Measurements from ENCODE around the gene RMRP. TPM values are rescaled to one million over a fixed set of nuclear protein-coding genes. Genes with fewer than 3 reads are reported as not detected.

The RMRP gene
- total and polyA plus RNA-seq, 5 donors, result 218 to 22,919 (median 20,579) TPM

DNA sequence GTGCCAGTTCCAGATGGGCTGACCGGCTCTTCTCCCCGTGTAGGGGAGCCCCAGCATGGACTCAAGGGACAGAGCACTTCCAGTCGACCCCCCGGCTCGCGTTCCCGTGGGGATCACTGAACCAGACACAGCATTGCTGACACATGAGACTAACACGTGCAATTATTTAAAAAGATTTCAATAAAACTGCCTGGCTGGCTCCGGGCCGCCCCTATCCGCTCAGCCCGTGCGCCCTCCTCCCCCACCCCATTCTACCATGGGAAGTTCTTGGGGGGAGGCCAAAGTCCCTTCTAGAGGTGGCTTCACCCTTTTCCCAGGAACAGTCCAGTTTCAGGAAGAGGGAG lies 48.0 kb downstream of the RMRP start:
- H3K27me3 ChIP-seq (ENCODE audit: control insufficient read depth, insufficient read depth), result no peaks in the 10 kb centered on the region
- intact Hi-C loops (cut with DNase I), result no loop called here
- H3K9me3 ChIP-seq (ENCODE audit: control insufficient read depth, low read length), result no peaks in the 10 kb centered on the region
- no peak for DNase-seq
- 81% methylated on average over 13 of the region's 13 CpGs for WGBS
- peaks cover 3% of the 10 kb centered on the region for H3K4me1 ChIP-seq (ENCODE audit: control insufficient read depth, insufficient read depth, low read length)
- H3K4me3 ChIP-seq (ENCODE audit: low read length), result no peak overlapping the region
- H3K27ac ChIP-seq (ENCODE audit: low read length), result no peak overlapping the region
- ATAC-seq, result no peak

GRCh38 chr9:35609001-35609819 lies 48.6 kb downstream of the RMRP start:
- H3K9me3 ChIP-seq (ENCODE audit: control insufficient read depth, low read length), result no peaks in the 10 kb centered on the region
- peaks cover 3% of the 10 kb centered on the region for H3K4me1 ChIP-seq (ENCODE audit: control insufficient read depth, insufficient read depth, low read length)
- peak; percentile 38 to 65 (median 60) for DNase-seq
- H3K4me3 ChIP-seq (ENCODE audit: low read length), result no peak overlapping the region
- intact Hi-C loops (cut with DNase I), result no loop called here
- 89% methylated on average over 31 of the region's 31 CpGs for WGBS
- H3K27me3 ChIP-seq (ENCODE audit: control insufficient read depth, insufficient read depth), result no peaks in the 10 kb centered on the region
- ATAC-seq, result no peak
- H3K27ac ChIP-seq (ENCODE audit: low read length), result no peak overlapping the region

DNA sequence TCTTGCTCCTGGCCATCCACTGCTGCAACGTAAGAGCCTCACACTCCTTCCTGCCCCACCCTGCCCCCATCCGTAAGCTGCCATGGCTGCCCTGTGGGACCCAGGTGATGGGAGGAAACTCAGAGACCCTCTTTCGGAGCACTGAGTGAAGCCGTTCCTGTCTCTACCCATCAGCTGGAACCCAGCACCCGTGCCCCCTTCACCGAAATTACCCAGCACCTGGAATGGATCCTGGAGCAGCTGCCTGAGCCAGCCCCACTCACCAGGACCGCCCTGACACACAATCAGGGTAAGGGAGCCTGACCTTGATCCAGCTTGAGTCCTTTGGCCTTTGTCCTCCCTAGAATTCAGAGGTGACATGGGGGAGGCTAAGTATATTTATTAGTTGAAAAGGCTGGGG lies 49.6 kb downstream of the RMRP start:
- DNase-seq (peak in 1 of 3 donors; percentile 22), ATAC-seq (no peak)
- Histone ChIP-seq H3K4me3 (ENCODE audit: low read length) (no peak overlapping the region), H3K4me1 (ENCODE audit: control insufficient read depth, insufficient read depth, low read length) (peaks cover 3% of the 10 kb centered on the region), H3K9me3 (ENCODE audit: control insufficient read depth, low read length) (no peaks in the 10 kb centered on the region), H3K27ac (ENCODE audit: low read length) (no peak overlapping the region), H3K27me3 (ENCODE audit: control insufficient read depth, insufficient read depth) (no peaks in the 10 kb centered on the region)
- intact Hi-C loops (cut with DNase I), result no loop called here
- 83% methylated on average over 7 of the region's 7 CpGs for WGBS

Small RNA genes lying within 50 kb of the gene (microRNA-seq; reads per million reads assigned to microRNA genes)
- 0 to 0.84 reads per million in 2 donors for gene MIR4667

Other genes with a start within 250 kb of the RMRP start
- 10 to 100 TPM; 30.7 to 41.4 (median 35.5) TPM for gene RUSC2, start 167.9 kb downstream of the RMRP start, total RNA-seq
- 23.6 TPM for gene RUSC2, start 167.9 kb downstream of the RMRP start, polyA plus RNA-seq
- gene TESK1, start 52.8 kb downstream of the RMRP start, total RNA-seq, result 10 to 100 TPM; 25.0 to 35.3 (median 27.4) TPM
- gene TESK1, start 52.8 kb downstream of the RMRP start, polyA plus RNA-seq, result 30.5 TPM
- under 1 TPM; 0.58 to 0.68 (median 0.60) TPM for gene CD72, start 39.6 kb downstream of the RMRP start, total RNA-seq
- 0.66 TPM for gene CD72, start 39.6 kb downstream of the RMRP start, polyA plus RNA-seq
- gene SIT1, start 7.1 kb downstream of the RMRP start, total RNA-seq, result 1 to 10 TPM in 1 of 4 donors, under 1 TPM in 1, not detected in 2; 0.26 to 1.5 TPM
- 0.14 TPM for gene SIT1, start 7.1 kb downstream of the RMRP start, polyA plus RNA-seq
- gene CCDC107, start 273 bp upstream of the RMRP start, total RNA-seq, result 10 to 100 TPM; 54.7 to 61.6 (median 60.1) TPM
- gene CCDC107, start 273 bp upstream of the RMRP start, polyA plus RNA-seq, result 75.0 TPM
- gene ARHGEF39, start 7.2 kb upstream of the RMRP start, total RNA-seq, result under 1 TPM in 3 of 4 donors, not detected in 1; 0.29 to 0.50 (median 0.34) TPM
- gene ARHGEF39, start 7.2 kb upstream of the RMRP start, polyA plus RNA-seq, result 0.52 TPM
- gene CA9, start 15.9 kb upstream of the RMRP start, total RNA-seq, result 1 to 10 TPM in 3 of 4 donors, not detected in 1; 1.0 to 1.2 (median 1.1) TPM
- 1.4 TPM for gene CA9, start 15.9 kb upstream of the RMRP start, polyA plus RNA-seq
- gene TPM2, start 31.9 kb upstream of the RMRP start, total RNA-seq, result 100 to 1,000 TPM; 573 to 840 (median 738) TPM
- 2,123 TPM for gene TPM2, start 31.9 kb upstream of the RMRP start, polyA plus RNA-seq
- gene TLN1, start 74.2 kb upstream of the RMRP start, total RNA-seq, result 100 to 1,000 TPM; 263 to 375 (median 298) TPM
- gene TLN1, start 74.2 kb upstream of the RMRP start, polyA plus RNA-seq, result 171 TPM
- 10 to 100 TPM; 24.5 to 35.4 (median 25.7) TPM for gene CREB3, start 74.6 kb upstream of the RMRP start, total RNA-seq
- 29.6 TPM for gene CREB3, start 74.6 kb upstream of the RMRP start, polyA plus RNA-seq
- gene GBA2, start 91.2 kb upstream of the RMRP start, total RNA-seq, result 100 to 1,000 TPM in 2 of 4 donors, 10 to 100 TPM in 2; 93.7 to 117 (median 102) TPM
- gene GBA2, start 91.2 kb upstream of the RMRP start, polyA plus RNA-seq, result 70.3 TPM
- 10 to 100 TPM; 25.7 to 35.0 (median 30.4) TPM for gene RGP1, start 91.3 kb upstream of the RMRP start, total RNA-seq
- gene RGP1, start 91.3 kb upstream of the RMRP start, polyA plus RNA-seq, result 17.7 TPM
- not detected for gene MSMP, start 96.3 kb upstream of the RMRP start, total RNA-seq
- 0.27 TPM for gene MSMP, start 96.3 kb upstream of the RMRP start, polyA plus RNA-seq
- 10 to 100 TPM; 21.3 to 29.9 (median 26.3) TPM for gene NPR2, start 133.6 kb upstream of the RMRP start, total RNA-seq
- gene NPR2, start 133.6 kb upstream of the RMRP start, polyA plus RNA-seq, result 24.7 TPM
- gene SPAG8, start 154.2 kb upstream of the RMRP start, total RNA-seq, result 1 to 10 TPM; 2.6 to 6.0 (median 4.9) TPM
- 5.4 TPM for gene SPAG8, start 154.2 kb upstream of the RMRP start, polyA plus RNA-seq
- 10 to 100 TPM; 56.7 to 60.7 (median 59.0) TPM for gene HINT2, start 157.0 kb upstream of the RMRP start, total RNA-seq
- gene HINT2, start 157.0 kb upstream of the RMRP start, polyA plus RNA-seq, result 108 TPM
- not detected for gene FAM221B, start 170.7 kb upstream of the RMRP start, total RNA-seq
- gene FAM221B, start 170.7 kb upstream of the RMRP start, polyA plus RNA-seq, result not detected
- gene TMEM8B, start 171.2 kb upstream of the RMRP start, total RNA-seq, result 10 to 100 TPM; 19.5 to 21.3 (median 21.0) TPM
- gene TMEM8B, start 171.2 kb upstream of the RMRP start, polyA plus RNA-seq, result 12.7 TPM
- gene OR13J1, start 212.4 kb upstream of the RMRP start, total RNA-seq, result not detected
- gene OR13J1, start 212.4 kb upstream of the RMRP start, polyA plus RNA-seq, result not detected
- gene HRCT1, start 248.2 kb upstream of the RMRP start, total RNA-seq, result 1 to 10 TPM; 2.0 to 5.9 (median 5.1) TPM
- 3.3 TPM for gene HRCT1, start 248.2 kb upstream of the RMRP start, polyA plus RNA-seq

Measured in right cardiac atrium (tissue), 5 donors.